Kidney (tissue), 14 donors: ENCODE measurements around the gene DFFA. TPM values are rescaled to one million over a fixed set of nuclear protein-coding genes. Genes with fewer than 3 reads are reported as not detected.
"Not testable (repeated sequence)": the region's sequence is repeated elsewhere in the genome, so short reads cannot be mapped to it uniquely, and the experiment has no call there.

Source experiments
- DNase-seq, 5 donors: peaks; one replicate each; pipeline ENCODE4 v3.0.0-alpha.2; 2013 to 2020
- FAIRE-seq: peaks from 2 replicates; lab custom pipeline; 2012; peaks lifted over from hg19 to GRCh38; lab: Jason Lieb, UNC
- H3K27ac ChIP-seq, 2 donors: one replicate each; pipeline ENCODE4 v1.7.0; 2013; ENCODE audit warnings: low read depth in 2 of 2, low read length in 2 of 2, inconsistent platforms in 1 of 2
- H3K27me3 ChIP-seq: one replicate; pipeline ENCODE4 v1.7.1; 2013; ENCODE audit warnings: low read length, inconsistent platforms; ENCODE audit not compliant: control insufficient read depth, insufficient read depth
- H3K36me3 ChIP-seq, 3 donors: one replicate each; pipeline versions ENCODE4 v1.7.0 to v1.7.1; 2013; ENCODE audit warnings: low read length in 3 of 3, control low read depth in 1 of 3, inconsistent platforms in 1 of 3; ENCODE audit not compliant: insufficient read depth in 3 of 3, control insufficient read depth in 2 of 3
- H3K4me1 ChIP-seq, 3 donors: one replicate each; pipeline versions ENCODE4 v1.7.0 to v1.7.1; 2013; ENCODE audit warnings: low read length in 3 of 3, inconsistent platforms in 1 of 3, low read depth in 1 of 3; ENCODE audit not compliant: control insufficient read depth in 2 of 3, insufficient read depth in 2 of 3
- H3K4me3 ChIP-seq, 3 donors: one replicate each; pipeline versions ENCODE4 v1.7.0 to v1.8.1; 2013; ENCODE audit warnings: low read length in 3 of 3, control low read depth in 1 of 3, inconsistent platforms in 1 of 3
- H3K9ac ChIP-seq, 3 donors: one replicate each; pipeline versions ENCODE4 v1.7.0 to v1.7.1; 2013; ENCODE audit warnings: low read length in 3 of 3, control low read depth in 1 of 3, inconsistent platforms in 1 of 3
- H3K9me3 ChIP-seq, 3 donors: one replicate each; pipeline versions ENCODE4 v1.7.0 to v1.7.1; 2013; ENCODE audit warnings: low read length in 3 of 3, control low read depth in 1 of 3, inconsistent platforms in 1 of 3; ENCODE audit not compliant: control insufficient read depth in 2 of 3, insufficient read depth in 1 of 3
- intact Hi-C: fragments of 100-400 bp; cut with DNase I; formaldehyde crosslinking; loops from one replicate; pipeline ENCODE4 v1.11.1; 2022
- polyA plus RNA-seq: library from polyadenylated mRNA; stranded (reverse); fragments of 350-450 nt; fragmentation: Illumina TruSeq; extraction: RNeasy Lipid Tissue Mini Kit (QIAGEN cat#74804); gene quantifications from one replicate; pipeline ENCODE4 v1.2.3, GENCODE V29; 2014; ENCODE audit warnings: low read depth, low replicate concordance; ENCODE audit not compliant: insufficient read depth
- total RNA-seq: library from RNA; stranded (reverse); fragmentation: NEBNext Ultra II Directional; extraction: Animal tissue kit (Norgen Biotek cat#: 25700); gene quantifications from one replicate; pipeline ENCODE4 v1.2.1, GENCODE V29; 2021
- TF ChIP-seq, protein P1 (sequence below): IDR thresholded peaks from 3 replicates; pipeline ENCODE4 v1.5.1; 2012; ENCODE audit warnings: mild to moderate bottlenecking, moderate library complexity, borderline replicate concordance; ENCODE audit not compliant: insufficient read depth; ENCODE audit errors: extremely low read depth
- donor health status: control.
- donor health status: control.
- donor health status: control.
- donor health status: control.
- donor health status: control.
- donor health status: DM: yes; HTN: yes; CAD: no.
- donor health status: Normal renal cell carcinoma (clear cell type).

The DFFA gene
- total and polyA plus RNA-seq, 2 donors from 2014 or later: 27.2 to 33.4 TPM

DNA sequence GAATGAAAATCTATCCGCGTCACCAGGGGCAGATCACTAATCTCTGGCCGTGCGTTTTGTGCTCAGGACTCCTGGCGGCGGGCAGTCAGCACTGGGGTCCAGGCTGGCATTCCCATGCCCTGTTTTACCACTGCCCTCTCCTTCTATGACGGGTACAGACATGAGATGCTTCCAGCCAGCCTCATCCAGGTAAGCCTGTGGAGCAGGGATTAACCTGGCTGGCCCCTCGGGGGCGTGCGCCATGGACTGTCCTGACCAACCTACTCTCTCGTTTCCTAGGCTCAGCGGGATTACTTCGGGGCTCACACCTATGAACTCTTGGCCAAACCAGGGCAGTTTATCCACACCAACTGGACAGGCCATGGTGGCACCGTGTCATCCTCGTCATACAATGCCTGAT lies 53.0 kb downstream of the DFFA start:
- Histone ChIP-seq H3K9me3 (no peaks in the 10 kb centered on the region), H3K4me1 (no peaks in the 10 kb centered on the region), H3K27ac (no peak overlapping the region), H3K36me3 (peaks cover 2 to 26% (median 19%) of the 10 kb centered on the region in 3 donors), H3K27me3 (no peaks in the 10 kb centered on the region), H3K4me3 (no peak overlapping the region), H3K9ac (no peak overlapping the region)
- TF ChIP-seq, protein P1, sequence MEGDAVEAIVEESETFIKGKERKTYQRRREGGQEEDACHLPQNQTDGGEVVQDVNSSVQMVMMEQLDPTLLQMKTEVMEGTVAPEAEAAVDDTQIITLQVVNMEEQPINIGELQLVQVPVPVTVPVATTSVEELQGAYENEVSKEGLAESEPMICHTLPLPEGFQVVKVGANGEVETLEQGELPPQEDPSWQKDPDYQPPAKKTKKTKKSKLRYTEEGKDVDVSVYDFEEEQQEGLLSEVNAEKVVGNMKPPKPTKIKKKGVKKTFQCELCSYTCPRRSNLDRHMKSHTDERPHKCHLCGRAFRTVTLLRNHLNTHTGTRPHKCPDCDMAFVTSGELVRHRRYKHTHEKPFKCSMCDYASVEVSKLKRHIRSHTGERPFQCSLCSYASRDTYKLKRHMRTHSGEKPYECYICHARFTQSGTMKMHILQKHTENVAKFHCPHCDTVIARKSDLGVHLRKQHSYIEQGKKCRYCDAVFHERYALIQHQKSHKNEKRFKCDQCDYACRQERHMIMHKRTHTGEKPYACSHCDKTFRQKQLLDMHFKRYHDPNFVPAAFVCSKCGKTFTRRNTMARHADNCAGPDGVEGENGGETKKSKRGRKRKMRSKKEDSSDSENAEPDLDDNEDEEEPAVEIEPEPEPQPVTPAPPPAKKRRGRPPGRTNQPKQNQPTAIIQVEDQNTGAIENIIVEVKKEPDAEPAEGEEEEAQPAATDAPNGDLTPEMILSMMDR: no peak
- DNase-seq (peak in 1 of 5 donors; percentile 40), FAIRE-seq (no peak)
- intact Hi-C loops: no loop called here

DNA sequence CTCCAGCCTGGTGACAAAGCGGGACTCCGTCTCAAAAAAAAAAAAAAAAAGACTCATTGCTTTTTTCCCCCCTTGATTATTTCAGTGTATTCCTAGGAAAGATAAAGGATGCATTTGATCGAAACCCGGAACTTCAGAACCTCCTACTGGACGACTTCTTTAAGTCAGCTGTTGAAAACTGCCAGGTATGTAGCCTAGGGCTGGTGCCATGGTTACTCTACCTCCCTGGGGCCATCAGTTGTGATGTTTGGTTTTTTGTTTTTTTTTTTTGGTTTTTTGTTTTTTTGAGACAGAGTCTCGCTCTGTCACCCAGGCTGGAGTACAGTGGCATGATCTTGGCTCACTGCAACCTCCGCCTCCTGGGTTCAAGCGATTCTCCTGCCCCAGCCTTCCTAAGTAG lies 53.6 kb downstream of the DFFA start:
- H3K36me3 ChIP-seq: peaks cover 2 to 26% (median 19%) of the 10 kb centered on the region in 3 donors
- H3K9ac ChIP-seq, H3K9me3 ChIP-seq, FAIRE-seq, H3K27ac ChIP-seq, H3K4me1 ChIP-seq, H3K27me3 ChIP-seq, intact Hi-C loops, H3K4me3 ChIP-seq: not testable (repeated sequence)
- peak in 1 of 5 donors; percentile 6 for DNase-seq

DNA sequence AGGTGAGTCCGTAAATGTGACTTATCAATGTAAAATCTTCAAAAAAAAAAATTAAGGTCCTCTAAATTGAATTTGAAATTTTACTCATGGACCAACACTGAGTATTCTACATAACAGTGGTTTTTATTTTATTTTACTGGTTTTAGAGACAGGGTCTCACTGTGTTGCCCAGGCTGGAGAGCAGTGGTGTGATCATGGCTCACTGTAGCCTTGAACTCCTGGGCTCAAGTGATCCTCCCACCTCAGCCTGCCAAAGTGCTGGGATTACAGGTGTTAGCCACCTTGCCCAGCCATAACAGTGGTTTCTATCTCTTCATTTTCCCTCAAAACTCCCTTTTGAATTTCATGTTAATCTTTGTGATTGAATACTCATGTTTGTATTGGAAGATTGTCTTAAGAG lies 56.4 kb downstream of the DFFA start:
- DNase-seq, H3K4me3 ChIP-seq, intact Hi-C loops, H3K9ac ChIP-seq, FAIRE-seq, H3K4me1 ChIP-seq, H3K27me3 ChIP-seq, H3K9me3 ChIP-seq, H3K27ac ChIP-seq: not testable (repeated sequence)
- H3K36me3 ChIP-seq: peaks cover 10 to 48% (median 44%) of the 10 kb centered on the region in 3 donors

DNA sequence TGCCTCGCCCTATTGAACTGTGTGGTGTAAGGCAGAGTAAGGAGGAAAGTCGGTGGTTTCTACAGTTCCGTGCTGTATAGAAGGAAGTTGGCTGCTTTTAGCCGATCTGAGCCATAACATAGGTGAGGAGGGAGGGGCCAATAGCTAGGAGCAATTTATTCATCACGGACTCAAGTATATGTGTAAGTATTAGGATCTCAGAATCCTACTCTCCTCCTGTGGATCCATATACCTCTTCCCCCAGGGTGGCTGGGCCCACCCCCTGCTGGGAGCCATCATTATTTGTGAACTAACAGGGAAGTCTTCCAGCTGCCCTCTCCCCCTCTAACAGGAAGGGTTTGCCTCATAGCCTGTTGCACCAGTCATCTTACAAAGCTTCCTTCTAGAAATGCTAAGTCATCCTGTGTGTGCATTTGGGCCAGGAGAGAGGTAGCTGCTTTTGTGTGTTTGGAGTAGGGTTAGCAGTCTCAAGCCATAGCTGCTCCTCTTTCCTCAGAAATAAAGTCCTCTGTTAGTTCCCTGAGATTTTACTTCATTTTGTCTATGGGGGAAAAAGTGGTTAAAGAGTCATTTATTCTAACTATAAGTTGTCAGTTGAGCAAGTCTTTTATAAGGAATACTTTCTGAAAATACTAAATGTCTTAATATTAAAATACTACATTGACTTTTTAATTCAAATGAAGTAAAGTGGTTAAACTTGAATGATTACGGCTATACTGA lies 57.0 kb downstream of the DFFA start:
- intact Hi-C loops: no loop called here
- Histone ChIP-seq H3K4me1 (no peaks in the 10 kb centered on the region), H3K27ac (no peak overlapping the region), H3K4me3 (no peak overlapping the region), H3K9me3 (no peaks in the 10 kb centered on the region), H3K9ac (no peak overlapping the region), H3K27me3 (no peaks in the 10 kb centered on the region), H3K36me3 (peaks cover 10 to 49% (median 48%) of the 10 kb centered on the region in 3 donors)
- TF ChIP-seq, protein P1: no peak
- FAIRE-seq (no peak), DNase-seq (peak in 1 of 5 donors; percentile 15)
